Measurements from ENCODE around the gene HOXA6. TPM values are rescaled to one million over a fixed set of nuclear protein-coding genes. Genes with fewer than 3 reads are reported as not detected.
A peak's percentile ranks its signal among the peaks of the same experiment; 100 is the strongest.

Gene HOXA6
- total RNA-seq, 1 donor, result 7.6 TPM

DNA sequence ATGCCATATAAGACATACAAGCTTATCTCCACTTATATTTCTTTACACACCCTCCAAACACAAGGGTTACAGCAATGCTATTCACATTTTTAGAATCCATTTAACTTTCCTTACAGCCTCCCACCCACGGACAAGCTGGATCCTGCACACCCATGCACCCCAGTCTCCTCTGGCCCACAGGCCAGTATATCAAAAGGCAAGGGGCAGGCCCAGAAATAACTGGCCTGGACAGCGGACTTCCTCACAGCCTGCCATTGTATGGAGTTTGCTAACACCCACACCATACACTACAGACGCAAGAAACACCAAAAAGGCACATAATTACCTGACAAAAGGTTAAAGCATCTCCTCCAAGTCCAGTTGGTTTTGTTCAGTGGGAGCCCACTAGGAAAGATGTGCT lies 29.0 kb downstream of the HOXA6 start:
- Histone ChIP-seq H4K20me1 (ENCODE audit: insufficient read depth, low read length) (peaks cover 23% of the 10 kb centered on the region), H3K9me3 (ENCODE audit: low read depth, low read length) (no peaks in the 10 kb centered on the region), H3K27ac (ENCODE audit: low read depth, low read length) (no peak overlapping the region), H3K4me3 (ENCODE audit: insufficient read depth, low read length) (no peak overlapping the region), H3K36me3 (ENCODE audit: insufficient read depth, low read length) (peaks cover 17% of the 10 kb centered on the region), H3K27me3 (ENCODE audit: insufficient read depth, low read length) (no peaks in the 10 kb centered on the region), H3K79me2 (ENCODE audit: insufficient read depth, low read length) (peaks cover 12% of the 10 kb centered on the region), H3K4me1 (ENCODE audit: insufficient read depth, low read length) (peaks cover 15% of the 10 kb centered on the region), H3K4me2 (ENCODE audit: insufficient read depth, low read length) (no peak overlapping the region), H2AFZ (ENCODE audit: low read length) (no peak overlapping the region)
- TF ChIP-seq, protein P1, sequence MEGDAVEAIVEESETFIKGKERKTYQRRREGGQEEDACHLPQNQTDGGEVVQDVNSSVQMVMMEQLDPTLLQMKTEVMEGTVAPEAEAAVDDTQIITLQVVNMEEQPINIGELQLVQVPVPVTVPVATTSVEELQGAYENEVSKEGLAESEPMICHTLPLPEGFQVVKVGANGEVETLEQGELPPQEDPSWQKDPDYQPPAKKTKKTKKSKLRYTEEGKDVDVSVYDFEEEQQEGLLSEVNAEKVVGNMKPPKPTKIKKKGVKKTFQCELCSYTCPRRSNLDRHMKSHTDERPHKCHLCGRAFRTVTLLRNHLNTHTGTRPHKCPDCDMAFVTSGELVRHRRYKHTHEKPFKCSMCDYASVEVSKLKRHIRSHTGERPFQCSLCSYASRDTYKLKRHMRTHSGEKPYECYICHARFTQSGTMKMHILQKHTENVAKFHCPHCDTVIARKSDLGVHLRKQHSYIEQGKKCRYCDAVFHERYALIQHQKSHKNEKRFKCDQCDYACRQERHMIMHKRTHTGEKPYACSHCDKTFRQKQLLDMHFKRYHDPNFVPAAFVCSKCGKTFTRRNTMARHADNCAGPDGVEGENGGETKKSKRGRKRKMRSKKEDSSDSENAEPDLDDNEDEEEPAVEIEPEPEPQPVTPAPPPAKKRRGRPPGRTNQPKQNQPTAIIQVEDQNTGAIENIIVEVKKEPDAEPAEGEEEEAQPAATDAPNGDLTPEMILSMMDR (IDR thresholded peaks at IDR 0.05; ENCODE audit: extremely low read depth, low read depth, low read length), result no peak
- peak; percentile 47 for DNase-seq (ENCODE audit: insufficient read length, low spot score, missing footprints)

DNA sequence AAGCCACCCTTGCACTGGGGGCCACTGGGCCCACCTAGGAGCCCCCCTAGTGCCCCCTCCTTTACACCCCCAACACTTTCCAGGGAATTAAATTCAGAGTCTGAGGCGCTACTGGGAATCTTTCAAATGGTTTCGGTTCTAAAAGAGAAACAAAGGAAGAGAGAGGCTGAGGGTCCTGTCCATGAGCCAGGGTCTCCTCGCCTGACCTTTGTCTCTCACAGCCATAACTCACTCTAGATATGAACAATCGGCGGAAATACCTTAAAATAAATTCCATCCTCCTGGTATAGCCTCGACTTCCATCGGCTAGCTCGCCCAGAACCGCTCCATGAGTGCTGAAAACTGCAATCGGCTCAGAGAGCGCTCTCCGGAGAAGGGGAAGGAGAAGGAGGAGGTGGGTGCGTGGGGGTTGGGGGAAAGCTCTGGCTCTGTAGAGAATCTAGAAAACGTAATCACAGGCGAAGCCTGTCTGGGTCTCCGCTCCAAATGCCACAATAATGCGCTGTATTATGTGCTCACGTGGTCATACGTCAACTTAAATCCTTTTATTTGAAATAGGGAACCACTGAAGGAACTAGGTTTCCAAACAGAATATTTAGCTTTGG lies 29.6 kb downstream of the HOXA6 start:
- Histone ChIP-seq H3K27ac (ENCODE audit: low read depth, low read length) (no peak overlapping the region), H4K20me1 (ENCODE audit: insufficient read depth, low read length) (peaks cover 23% of the 10 kb centered on the region), H3K4me3 (ENCODE audit: insufficient read depth, low read length) (no peak overlapping the region), H2AFZ (ENCODE audit: low read length) (no peak overlapping the region), H3K27me3 (ENCODE audit: insufficient read depth, low read length) (no peaks in the 10 kb centered on the region), H3K4me2 (ENCODE audit: insufficient read depth, low read length) (no peak overlapping the region), H3K36me3 (ENCODE audit: insufficient read depth, low read length) (peaks cover 17% of the 10 kb centered on the region), H3K4me1 (ENCODE audit: insufficient read depth, low read length) (peaks cover 18% of the 10 kb centered on the region), H3K79me2 (ENCODE audit: insufficient read depth, low read length) (peaks cover 15% of the 10 kb centered on the region), H3K9me3 (ENCODE audit: low read depth, low read length) (no peaks in the 10 kb centered on the region)
- DNase-seq (ENCODE audit: insufficient read length, low spot score, missing footprints), result peak; percentile 1
- TF ChIP-seq, protein P1 (IDR thresholded peaks at IDR 0.05; ENCODE audit: extremely low read depth, low read depth, low read length), result no peak

DNA sequence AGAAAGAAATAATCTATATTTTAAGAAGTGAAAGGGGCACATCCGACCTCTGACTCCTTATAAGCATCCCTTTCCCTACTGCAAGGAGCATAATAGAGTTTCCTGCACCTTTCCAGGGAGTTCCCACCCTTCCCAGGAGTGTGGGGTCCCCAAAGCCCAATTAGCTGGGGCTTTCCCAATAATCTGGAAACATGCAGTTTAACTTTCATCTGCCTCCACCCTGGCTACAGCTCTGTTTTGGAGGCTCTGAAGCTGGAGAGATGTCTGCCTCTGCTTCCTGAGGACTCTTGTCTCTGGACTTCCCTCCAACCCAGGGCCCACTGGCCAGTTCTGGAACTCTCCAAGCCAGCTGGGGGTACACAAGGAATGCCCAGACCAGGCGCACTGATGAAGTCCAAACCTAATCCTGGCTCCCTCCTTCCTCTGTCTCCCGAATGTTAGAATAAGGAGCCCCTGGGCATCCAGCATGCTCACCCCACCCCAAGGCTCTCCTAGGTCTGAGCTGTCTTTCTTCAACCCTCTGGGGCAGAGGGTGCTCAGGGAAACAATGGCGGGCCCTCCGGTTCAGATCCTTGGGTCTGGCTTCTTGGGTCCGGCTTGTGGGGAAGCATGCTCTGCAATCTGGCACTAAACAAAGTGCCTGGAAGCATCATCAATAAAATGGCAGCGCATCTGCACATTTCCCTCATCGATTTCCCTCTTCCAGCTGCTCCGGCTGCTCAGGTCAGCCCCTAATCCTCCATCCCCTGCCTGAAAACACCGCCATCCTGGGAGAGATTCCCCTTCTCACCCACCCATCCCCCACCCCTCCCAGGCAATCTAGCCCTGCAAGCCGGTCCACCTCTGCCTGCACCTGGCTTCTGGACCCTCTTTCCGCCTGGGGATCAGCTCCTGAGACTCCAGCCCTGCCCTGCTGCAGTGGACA lies 30.4 kb downstream of the HOXA6 start:
- Histone ChIP-seq H3K4me3 (ENCODE audit: insufficient read depth, low read length) (no peak overlapping the region), H3K79me2 (ENCODE audit: insufficient read depth, low read length) (peaks cover 16% of the 10 kb centered on the region), H3K27ac (ENCODE audit: low read depth, low read length) (no peak overlapping the region), H3K4me1 (ENCODE audit: insufficient read depth, low read length) (peaks cover 25% of the 10 kb centered on the region), H3K36me3 (ENCODE audit: insufficient read depth, low read length) (peaks cover 16% of the 10 kb centered on the region), H4K20me1 (ENCODE audit: insufficient read depth, low read length) (peaks cover 23% of the 10 kb centered on the region), H3K9me3 (ENCODE audit: low read depth, low read length) (no peaks in the 10 kb centered on the region), H2AFZ (ENCODE audit: low read length) (no peak overlapping the region), H3K4me2 (ENCODE audit: insufficient read depth, low read length) (no peak overlapping the region), H3K27me3 (ENCODE audit: insufficient read depth, low read length) (no peaks in the 10 kb centered on the region)
- peak; percentile 88 for DNase-seq (ENCODE audit: insufficient read length, low spot score, missing footprints)
- TF ChIP-seq, protein P1 (IDR thresholded peaks at IDR 0.05; ENCODE audit: extremely low read depth, low read depth, low read length), result no peak
